ENCODE results near the gene PBX3.

Gene PBX3

DNA sequence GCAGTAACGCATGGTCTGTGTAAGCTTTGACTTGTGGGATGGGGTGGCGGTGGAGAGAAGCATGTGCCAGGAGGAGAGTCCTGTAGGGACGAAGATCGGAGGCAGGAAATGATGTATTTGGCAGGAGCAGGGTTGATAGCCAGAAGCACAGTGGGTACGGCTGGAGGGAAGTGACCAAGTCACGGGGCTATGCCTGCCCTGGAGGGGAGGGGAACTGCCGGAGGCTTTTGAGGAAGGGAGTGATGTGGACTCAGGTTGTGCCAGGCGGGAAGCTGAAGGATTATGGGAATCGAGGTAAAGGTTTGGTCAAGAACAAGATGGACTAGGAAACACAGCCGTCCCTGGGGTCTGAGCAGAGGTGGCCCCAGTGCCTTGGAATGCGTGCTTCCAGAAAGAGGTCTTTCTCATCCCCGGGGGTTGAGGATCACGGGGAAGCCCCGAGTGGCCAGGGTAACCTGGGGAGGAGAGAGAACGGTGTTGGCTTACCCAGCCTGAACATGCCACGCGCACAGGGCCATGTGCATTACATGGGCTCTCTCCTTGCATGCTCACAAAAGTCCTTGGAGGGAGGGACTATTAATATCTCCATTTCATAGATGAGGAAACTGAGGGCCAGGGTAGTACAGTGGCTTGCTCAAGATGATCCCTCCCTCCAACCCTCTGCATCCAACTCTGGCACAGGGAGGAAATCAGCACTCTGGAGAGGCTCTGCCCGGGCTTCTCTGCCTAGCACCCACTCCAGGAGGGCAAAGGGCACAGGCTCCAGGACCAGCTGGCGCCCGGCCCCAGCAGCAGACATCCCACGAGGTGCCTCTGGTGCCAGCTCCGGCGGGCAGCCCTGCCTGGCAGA, 253.8 kb downstream of the PBX3 start:
- DNase-seq: no peak

DNA sequence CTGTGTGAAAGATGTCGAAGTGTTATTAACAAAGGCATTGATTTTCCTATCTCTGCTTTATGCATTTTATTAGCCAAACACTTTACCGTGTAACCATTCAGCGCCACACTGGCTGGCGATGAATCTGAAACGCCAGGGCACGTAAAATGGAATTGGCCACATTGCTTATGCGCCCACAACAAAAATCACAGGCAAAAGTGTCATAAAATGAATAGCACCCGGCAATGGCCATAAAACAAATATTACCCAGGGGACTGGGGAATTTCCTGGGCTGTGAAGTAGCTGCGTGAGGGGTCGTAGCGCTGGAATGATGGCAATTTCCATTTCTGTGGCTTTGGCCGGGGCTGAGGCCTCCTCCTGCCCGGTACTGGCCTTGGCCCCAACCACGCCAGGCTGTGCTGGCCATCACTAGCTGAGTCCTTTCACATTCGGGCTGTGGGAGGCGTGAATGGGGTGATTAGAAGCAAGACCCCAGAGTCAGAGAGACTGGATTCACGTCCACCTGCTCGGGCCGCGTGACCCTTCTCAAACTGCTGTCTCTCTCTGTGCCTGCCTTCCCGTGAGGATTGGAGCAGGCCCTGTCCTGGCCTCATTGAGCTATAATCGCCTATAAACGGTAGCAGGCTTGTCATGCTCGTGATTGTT, 254.5 kb downstream of the PBX3 start:
- DNase-seq: no peak

DNA sequence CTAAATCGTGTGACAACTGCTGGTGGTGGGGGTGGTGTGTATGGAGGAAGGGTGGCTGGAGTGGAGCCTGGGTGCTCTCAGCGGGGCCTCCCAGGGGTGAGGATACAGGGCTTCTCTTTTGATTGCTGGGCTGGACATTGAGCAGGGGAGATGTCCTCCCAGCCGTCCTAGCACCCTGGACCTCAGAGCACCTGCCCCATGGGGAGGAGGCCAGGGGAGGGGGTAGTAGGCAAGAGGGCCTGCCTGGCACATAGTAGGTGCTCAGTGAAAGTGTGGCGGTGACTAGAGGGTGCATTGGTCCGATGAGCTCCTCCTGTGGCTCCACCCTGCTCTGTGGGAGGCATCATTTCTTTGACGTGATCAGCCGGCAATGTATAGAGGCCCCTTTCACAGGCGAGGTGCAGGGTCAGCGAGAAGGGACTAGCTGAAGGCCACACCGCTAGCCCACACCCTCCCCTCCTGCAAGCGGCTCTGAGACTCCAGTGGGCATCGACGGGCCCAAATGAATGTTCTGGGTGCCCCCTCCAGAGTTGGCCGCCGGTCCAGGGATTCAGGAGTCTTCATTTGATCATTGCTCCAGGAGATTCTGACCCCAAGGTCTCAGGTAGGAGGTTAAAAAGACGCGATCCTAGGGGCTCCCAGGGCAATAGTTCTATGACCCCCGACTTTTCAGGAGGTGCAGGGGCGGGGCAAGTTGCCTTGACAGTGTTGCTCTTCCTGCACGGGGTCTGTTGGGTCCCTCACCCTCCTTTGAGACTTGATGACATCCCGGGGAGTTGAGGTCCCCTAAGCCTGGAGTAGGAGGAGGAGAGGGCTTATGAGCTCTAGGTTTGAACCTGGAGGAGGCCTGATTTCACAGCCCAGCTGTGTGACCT, 255.5 kb downstream of the PBX3 start:
- no peak for DNase-seq

DNA sequence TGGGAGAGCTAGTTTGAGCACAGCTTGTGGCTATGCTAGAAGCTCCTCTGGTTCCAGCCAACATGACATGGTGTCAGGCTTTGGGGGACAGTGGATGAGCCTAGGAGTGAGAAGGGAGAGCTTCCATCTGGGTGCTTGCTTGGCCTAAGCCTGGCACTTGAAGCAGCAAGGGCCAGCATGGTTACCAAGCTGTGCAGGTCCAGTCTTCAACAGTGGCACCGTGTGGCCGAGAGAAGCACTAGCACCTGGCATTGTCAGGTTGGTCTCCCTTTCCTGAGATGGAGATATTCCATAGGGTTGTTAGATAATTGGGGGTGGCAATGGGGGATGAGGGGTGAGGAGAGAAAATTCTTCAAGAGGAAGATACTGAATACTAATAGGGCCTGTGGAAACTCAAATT, 261.9 kb downstream of the PBX3 start:
- no peak for DNase-seq

DNA sequence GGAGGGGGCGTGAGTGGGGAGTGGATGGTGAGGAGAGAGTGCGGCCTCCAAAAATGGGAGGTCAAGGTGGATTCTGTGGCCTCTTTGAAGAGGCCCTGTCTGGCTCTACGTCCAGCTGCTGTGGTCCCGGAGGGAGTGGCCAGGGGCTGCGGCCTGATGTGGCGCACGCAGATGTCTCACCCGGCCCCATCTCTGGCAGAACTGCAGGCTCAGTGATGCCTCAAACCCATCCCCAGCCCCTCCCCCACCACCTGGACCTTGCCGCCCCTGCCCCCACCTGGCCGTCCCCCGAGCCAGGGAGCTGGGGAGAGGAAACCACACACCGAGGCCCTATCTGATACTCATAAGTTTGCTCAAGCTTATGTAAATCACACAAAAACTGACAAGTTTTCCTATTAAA, 267.6 kb downstream of the PBX3 start:
- DNase-seq: no peak

DNA sequence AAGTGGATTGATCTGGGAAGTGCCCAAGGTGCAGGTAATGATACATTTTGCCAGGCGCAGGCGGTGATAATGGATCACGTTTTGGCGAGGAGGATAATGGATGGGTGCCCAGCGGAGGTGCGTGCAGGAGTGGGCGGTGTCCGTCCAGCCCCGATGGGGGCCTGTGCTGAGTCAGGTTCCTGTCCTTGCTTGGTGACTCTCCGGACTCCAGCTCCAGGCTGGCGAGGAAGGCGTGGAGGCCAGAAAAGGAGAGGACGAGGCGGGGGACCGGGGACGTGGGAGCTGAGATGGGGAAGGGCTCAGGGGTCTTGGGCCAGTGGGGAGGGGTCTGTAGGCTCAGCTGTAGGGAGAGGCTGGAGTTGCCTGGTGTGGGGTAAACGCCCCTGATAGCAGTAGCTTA, 268.3 kb downstream of the PBX3 start:
- DNase-seq: no peak

DNA sequence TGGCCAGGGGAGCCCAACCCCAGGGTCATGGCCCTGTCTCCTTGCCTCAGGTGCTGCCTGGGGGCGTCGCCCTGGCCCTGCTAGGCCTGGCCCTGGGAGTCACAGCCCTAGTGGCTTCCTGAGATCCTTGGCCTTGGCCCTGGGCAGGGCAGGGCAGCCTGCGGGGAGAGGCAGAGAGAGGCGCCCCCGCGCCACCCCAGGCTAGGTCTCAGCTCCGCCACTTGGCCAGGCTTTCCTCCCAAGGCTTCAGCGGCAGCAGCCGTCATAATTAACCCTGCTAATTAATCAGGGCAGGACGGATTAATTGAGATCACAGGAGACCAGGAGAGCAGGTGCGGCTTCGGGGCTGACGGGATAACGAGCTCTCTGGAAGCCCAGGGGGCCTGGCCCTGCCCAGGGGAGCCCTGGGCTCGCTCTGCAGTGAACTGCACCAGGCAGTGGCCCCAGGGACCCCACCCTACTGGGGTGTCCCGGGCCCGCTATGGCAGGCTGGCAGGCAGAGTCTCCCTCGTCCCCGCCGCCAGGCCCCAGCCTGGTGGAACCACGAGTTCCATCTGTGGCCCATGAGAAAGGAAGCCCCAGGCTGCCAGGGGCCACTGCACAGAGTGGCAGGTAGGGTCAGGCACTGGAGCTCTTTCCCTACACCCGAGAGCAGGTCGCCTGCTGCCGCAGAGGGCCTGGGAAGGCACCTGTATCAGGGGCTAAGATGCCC, 269.6 kb downstream of the PBX3 start:
- no peak for DNase-seq

Data from stimulated activated CD4-positive, alpha-beta T cell treated with anti-CD3 and anti-CD28 coated beads, Interleukin-12 subunit alpha, Interleukin-12 subunit beta, amount 100 ng/mL, for 4 hours (primary cell).